Measurements from ENCODE around the gene ITGAD. TPM values are rescaled to one million over a fixed set of nuclear protein-coding genes. Genes with fewer than 3 reads are reported as not detected.
A peak's percentile ranks its signal among the peaks of the same experiment; 100 is the strongest.

Gene ITGAD
- total and polyA plus RNA-seq, 8 donors, result 0.04 to 0.35 (median 0.24) TPM; not detected in 2

GRCh38 chr16:31350275-31351005, 42.7 kb upstream of the ITGAD start:
- Histone ChIP-seq H3K36me3 (no peaks in the 10 kb centered on the region), H3K27me3 (peaks cover 0 to 4% of the 10 kb centered on the region in 2 donors), H3K9me3 (no peaks in the 10 kb centered on the region), H3K27ac (peak overlapping the region; percentile 5 to 89), H3K4me1 (peaks cover 0 to 55% of the 10 kb centered on the region in 2 donors), H3K4me3 (no peak overlapping the region)
- intact Hi-C loops (cut with DNase I), result no loop called here
- peak; percentile 50 for ATAC-seq
- TF ChIP-seq, protein P1, sequence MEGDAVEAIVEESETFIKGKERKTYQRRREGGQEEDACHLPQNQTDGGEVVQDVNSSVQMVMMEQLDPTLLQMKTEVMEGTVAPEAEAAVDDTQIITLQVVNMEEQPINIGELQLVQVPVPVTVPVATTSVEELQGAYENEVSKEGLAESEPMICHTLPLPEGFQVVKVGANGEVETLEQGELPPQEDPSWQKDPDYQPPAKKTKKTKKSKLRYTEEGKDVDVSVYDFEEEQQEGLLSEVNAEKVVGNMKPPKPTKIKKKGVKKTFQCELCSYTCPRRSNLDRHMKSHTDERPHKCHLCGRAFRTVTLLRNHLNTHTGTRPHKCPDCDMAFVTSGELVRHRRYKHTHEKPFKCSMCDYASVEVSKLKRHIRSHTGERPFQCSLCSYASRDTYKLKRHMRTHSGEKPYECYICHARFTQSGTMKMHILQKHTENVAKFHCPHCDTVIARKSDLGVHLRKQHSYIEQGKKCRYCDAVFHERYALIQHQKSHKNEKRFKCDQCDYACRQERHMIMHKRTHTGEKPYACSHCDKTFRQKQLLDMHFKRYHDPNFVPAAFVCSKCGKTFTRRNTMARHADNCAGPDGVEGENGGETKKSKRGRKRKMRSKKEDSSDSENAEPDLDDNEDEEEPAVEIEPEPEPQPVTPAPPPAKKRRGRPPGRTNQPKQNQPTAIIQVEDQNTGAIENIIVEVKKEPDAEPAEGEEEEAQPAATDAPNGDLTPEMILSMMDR (IDR thresholded peaks at IDR 0.05), result no peak
- peak in 1 of 4 donors; percentile 79 for DNase-seq

- Histone ChIP-seq H3K4me1 (peaks cover 0 to 55% of the 10 kb centered on the region in 2 donors), H3K27me3 (peaks cover 0 to 4% of the 10 kb centered on the region in 2 donors), H3K36me3 (no peaks in the 10 kb centered on the region), H3K9me3 (no peaks in the 10 kb centered on the region), H3K27ac (peak overlapping the region; percentile 73 to 89), H3K4me3 (no peak overlapping the region)
- TF ChIP-seq, protein P1 (IDR thresholded peaks at IDR 0.05), result no peak
- ATAC-seq, result no peak
- intact Hi-C loops (cut with DNase I), result no loop called here
- DNase-seq, result no peak
Observed at GRCh38 chr16:31351246-31351941, 41.7 kb upstream of the ITGAD start.

DNA sequence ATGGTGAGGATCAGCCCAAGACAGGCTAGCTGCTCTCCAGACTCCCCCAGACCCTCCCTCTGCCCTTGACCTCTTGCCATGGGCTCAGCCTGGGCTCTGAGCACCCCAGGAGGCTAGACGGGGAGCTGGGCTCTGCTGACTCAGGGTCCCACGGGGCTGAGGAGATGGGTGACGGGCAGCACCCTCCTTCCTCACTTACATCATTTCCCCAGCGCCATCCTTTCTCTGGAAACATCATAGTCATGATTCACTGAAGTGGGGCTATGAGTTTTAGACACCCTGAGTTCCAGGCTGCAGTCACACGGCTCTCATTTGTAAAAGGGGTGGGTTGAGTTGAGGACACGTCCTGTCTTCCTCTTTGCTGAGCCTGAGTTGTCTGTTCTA, 41.2 kb upstream of the ITGAD start:
- Histone ChIP-seq H3K36me3 (no peaks in the 10 kb centered on the region), H3K4me3 (no peak overlapping the region), H3K4me1 (peaks cover 0 to 55% of the 10 kb centered on the region in 2 donors), H3K27ac (peak overlapping the region; percentile 73 to 89), H3K9me3 (no peaks in the 10 kb centered on the region), H3K27me3 (peaks cover 0 to 4% of the 10 kb centered on the region in 2 donors)
- intact Hi-C loops (cut with DNase I), result no loop called here
- peak; percentile 48 for ATAC-seq
- DNase-seq, result peak in 2 of 4 donors; percentile 79 to 89
- TF ChIP-seq, protein P1 (IDR thresholded peaks at IDR 0.05), result no peak

GRCh38 chr16:31352376-31353115, 40.6 kb upstream of the ITGAD start:
- intact Hi-C loops (cut with DNase I), result no loop called here
- peak in 2 of 4 donors; percentile 70 to 82 for DNase-seq
- H3K9me3 ChIP-seq, result no peaks in the 10 kb centered on the region
- peaks cover 0 to 62% of the 10 kb centered on the region in 2 donors for H3K4me1 ChIP-seq
- H3K36me3 ChIP-seq, result no peaks in the 10 kb centered on the region
- TF ChIP-seq, protein P1 (IDR thresholded peaks at IDR 0.05), result no peak
- peak; percentile 47 for ATAC-seq
- peak overlapping the region; percentile 73 to 89 for H3K27ac ChIP-seq
- no peak overlapping the region for H3K4me3 ChIP-seq
- peaks cover 0 to 4% of the 10 kb centered on the region in 2 donors for H3K27me3 ChIP-seq
